ACC112 (cell line): ENCODE data around the gene LBX1.
A peak's percentile ranks its signal among the peaks of the same experiment; 100 is the strongest.

Source experiments
- H2AFZ ChIP-seq: fragments of 200-600 bp; sonication (generic); one replicate; pipeline ENCODE4 v1.6.0; 2017; ENCODE audit warnings: antibody characterized with exemption, low read length; ENCODE audit not compliant: unreplicated experiment
- H3K27ac ChIP-seq: fragments of 200-600 bp; sonication (generic); 2 replicates; pipeline ENCODE4 v1.5.1; 2014; ENCODE audit warnings: low read depth, mild to moderate bottlenecking, antibody characterized with exemption, low read length, moderate library complexity
- H3K27me3 ChIP-seq: fragments of 200-600 bp; sonication (generic); 2 replicates; pipeline ENCODE4 v1.6.1; 2014; ENCODE audit warnings: mild to moderate bottlenecking, antibody characterized with exemption, low read length, moderate library complexity, mixed read lengths; ENCODE audit not compliant: insufficient read depth
- H3K36me3 ChIP-seq: fragments of 200-600 bp; sonication (generic); 2 replicates; pipeline ENCODE4 v1.6.1; 2016; ENCODE audit warnings: mild to moderate bottlenecking, antibody characterized with exemption, low read length, moderate library complexity, mixed read lengths; ENCODE audit not compliant: insufficient read depth
- H3K4me1 ChIP-seq: fragments of 200-600 bp; sonication (generic); one replicate; pipeline ENCODE4 v1.6.1; 2016; ENCODE audit warnings: low read length, mixed read lengths; ENCODE audit not compliant: insufficient read depth, unreplicated experiment, control insufficient read depth
- H3K4me3 ChIP-seq: fragments of 200-600 bp; sonication (generic); 2 replicates; pipeline ENCODE4 v1.5.1; 2014; ENCODE audit warnings: mild to moderate bottlenecking, low read depth, low read length
- H3K79me2 ChIP-seq: fragments of 200-600 bp; sonication (generic); one replicate; pipeline ENCODE4 v1.6.0; 2016; ENCODE audit warnings: low read length; ENCODE audit not compliant: control insufficient read depth, unreplicated experiment, insufficient read depth

LBX1 gene

DNA sequence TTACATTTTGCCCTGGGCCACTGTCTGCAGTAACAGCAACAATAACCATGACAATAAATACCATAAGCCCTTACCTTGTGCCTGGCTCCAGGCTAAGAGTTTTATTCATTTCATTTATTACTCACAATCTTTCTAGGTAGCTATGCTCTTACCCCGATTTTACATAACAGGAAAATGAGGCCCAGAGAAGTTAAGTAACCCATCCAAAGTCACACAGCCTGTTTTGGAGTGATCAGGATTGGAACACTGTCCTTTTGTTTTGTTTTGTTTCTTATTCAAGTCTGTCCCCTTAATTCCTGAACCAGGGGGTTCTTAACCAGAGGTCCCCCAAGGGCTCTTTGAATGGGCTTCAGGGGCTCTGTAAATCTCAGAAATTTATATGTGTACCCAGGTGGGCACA is 4.2 kb upstream of the LBX1 start:
- Histone ChIP-seq H2AFZ (no peak overlapping the region), H3K4me3 (no peak overlapping the region), H3K36me3 (no peaks in the 10 kb centered on the region), H3K27ac (no peak overlapping the region), H3K27me3 (peaks cover 98% of the 10 kb centered on the region), H3K4me1 (peaks cover 5% of the 10 kb centered on the region), H3K79me2 (no peaks in the 10 kb centered on the region)

DNA sequence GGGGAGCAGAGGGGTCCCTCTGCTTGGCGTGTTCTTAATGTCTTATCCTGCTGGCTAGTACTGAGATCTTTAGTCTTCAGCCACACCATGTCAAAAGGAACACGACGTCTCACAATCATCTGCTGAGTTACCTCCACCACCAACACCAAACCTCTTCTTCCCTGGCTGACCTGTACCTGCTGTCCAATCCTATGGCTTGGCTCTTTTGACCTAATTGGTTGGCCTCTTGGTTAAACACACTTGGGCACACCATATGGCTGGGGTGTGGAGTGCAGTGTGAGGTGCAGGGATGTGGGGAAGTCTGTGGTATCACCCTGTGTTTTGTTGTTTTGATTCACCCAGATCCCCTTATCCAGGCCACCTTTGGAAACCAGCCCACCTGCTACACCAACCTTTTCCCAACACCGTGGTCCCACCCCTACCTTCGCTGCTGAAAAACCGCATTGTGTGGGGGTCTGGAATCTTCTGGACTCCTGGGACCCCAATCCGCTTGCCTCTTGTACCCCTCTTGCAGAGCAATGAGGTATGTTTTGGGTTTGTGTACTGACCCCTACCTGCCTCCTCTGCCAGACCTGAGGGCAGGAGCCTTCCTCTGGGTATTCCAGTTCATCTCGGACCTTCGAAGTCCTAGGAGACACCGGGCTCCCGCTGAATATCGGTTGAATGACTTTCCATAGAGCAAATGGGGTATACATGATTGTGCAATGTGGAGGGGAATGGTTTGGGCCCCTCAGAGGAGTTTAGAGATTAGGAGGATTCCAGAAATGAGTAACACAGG is 2.8 kb upstream of the LBX1 start:
- Histone ChIP-seq H3K4me3 (no peak overlapping the region), H3K27me3 (peaks cover 98% of the 10 kb centered on the region), H3K79me2 (no peaks in the 10 kb centered on the region), H3K27ac (no peak overlapping the region), H3K4me1 (peaks cover 5% of the 10 kb centered on the region), H3K36me3 (no peaks in the 10 kb centered on the region), H2AFZ (no peak overlapping the region)

DNA sequence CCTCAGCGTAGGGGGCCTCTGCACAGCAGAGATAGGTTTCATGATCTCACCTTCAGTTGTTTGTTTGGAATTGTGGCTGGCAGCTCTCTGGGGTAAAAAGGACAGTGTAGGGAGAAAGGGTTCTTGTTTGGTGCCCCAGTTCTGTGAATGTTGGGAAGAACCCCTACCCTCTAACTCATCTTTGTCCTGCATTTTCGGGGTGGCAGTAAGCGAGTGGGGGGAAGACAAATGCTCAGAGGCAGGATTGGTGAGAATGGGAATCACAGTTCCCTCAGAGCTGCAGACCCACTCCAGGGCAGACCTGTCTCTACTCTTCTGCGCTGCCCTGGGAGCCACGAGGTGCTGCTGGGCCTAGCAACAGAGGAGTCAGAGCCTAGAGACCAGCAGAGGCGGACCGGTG is 1.8 kb upstream of the LBX1 start:
- Histone ChIP-seq H3K36me3 (no peaks in the 10 kb centered on the region), H3K27ac (no peak overlapping the region), H3K79me2 (no peaks in the 10 kb centered on the region), H3K27me3 (peaks cover 98% of the 10 kb centered on the region), H2AFZ (no peak overlapping the region), H3K4me1 (peaks cover 5% of the 10 kb centered on the region), H3K4me3 (no peak overlapping the region)

DNA sequence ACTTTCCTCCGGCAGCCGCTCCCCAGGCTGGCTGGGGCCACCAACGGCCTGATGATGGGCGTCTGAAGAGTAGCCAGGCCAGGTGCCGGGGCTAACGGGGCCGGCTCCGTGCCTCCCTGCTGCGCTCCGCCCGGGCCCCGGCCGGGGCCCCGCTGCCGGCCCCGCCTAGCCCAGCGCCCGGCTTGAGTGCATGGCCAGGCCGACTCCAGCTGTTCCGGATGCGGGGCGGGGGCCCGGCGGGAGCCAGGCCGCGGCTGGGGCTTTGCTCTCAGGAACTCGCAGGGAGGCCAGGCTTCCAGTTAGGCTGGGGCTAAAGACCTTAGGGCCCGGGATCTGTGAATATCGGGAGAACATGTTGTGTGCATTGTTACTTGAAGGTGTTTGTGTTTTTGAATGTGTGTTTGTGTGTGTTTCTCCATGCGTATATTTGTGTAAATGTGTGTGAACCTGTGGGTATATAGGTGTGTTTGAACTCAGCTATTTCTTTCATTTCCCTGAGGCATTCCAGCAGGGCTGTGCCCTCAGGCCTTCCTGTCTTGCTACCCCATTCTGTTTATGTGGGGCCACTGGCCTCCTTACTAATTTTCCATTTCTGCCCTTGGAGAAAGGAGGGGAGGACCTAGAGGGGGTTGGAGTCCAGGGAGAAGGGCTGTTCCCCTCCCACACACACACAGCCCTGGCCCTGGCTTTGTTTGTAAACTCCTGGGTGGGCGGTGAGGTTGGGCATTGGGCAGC is 1.1 kb upstream of the LBX1 start:
- Histone ChIP-seq H3K27ac (no peak overlapping the region), H2AFZ (no peak overlapping the region), H3K27me3 (peaks cover 98% of the 10 kb centered on the region), H3K4me3 (no peak overlapping the region), H3K36me3 (no peaks in the 10 kb centered on the region), H3K4me1 (peaks cover 5% of the 10 kb centered on the region), H3K79me2 (no peaks in the 10 kb centered on the region)

DNA sequence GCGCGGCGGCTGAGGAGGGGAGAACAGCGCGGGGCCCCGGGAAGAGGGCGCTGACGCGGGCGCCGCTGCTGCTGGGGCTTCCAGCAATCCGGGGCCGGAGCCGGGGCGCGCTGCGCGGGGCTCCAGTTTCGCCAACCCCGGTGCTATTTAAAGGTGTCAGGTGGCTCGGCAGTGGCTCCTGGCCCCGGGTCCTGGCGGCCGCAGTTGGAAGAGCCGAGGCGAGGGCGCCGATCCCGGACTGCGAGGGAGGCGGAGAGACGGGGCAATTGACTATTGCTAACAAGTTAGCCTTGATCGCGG is 347 bp downstream of the LBX1 start:
- peaks cover 5% of the 10 kb centered on the region for H3K4me1 ChIP-seq
- no peaks in the 10 kb centered on the region for H3K36me3 ChIP-seq
- no peak overlapping the region for H2AFZ ChIP-seq
- peak overlapping the region; percentile 51 for H3K4me3 ChIP-seq
- H3K27ac ChIP-seq: no peak overlapping the region
- H3K79me2 ChIP-seq: no peaks in the 10 kb centered on the region
- peaks cover 100% of the 10 kb centered on the region for H3K27me3 ChIP-seq

GRCh38 chr10:101228153-101228965 is 904 bp downstream of the LBX1 start:
- Histone ChIP-seq H3K79me2 (no peaks in the 10 kb centered on the region), H2AFZ (no peak overlapping the region), H3K36me3 (no peaks in the 10 kb centered on the region), H3K27ac (no peak overlapping the region), H3K4me3 (no peak overlapping the region), H3K27me3 (peaks cover 100% of the 10 kb centered on the region), H3K4me1 (peaks cover 5% of the 10 kb centered on the region)

DNA sequence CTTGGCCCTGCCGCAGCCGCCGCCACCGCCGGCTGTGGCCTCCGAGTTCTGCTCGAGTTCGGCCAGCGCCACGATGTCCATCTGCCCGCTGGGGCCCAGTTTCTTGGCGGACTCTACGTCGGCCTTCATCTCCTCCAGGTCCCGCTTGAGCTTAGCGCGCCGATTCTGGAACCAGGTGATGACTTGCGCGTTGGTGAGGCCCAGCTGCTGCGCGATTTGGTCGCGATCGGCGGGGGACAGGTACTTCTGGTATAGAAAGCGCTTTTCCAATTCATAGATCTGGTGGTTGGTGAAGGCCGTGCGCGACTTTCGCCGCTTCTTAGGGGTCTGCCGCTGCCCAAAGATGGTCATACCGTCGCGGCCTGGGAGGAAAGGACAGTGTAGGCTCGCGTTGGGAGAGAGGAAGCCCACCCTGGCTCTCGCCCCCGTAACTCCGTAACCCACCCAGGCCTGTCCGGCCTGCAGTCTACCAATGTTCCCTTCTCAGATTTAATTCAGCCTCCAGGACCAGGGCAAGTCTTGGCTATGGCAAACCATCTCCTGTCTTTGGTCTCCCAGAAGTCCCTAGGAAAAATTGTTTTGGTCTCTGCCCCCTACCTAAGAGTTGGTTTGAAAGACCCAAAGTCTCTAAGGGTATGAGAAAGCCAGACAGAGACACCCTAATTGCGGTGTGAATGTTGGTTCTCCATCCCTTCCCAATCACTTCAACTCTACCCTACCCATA is 1.7 kb downstream of the LBX1 start:
- no peak overlapping the region for H2AFZ ChIP-seq
- no peak overlapping the region for H3K27ac ChIP-seq
- no peak overlapping the region for H3K4me3 ChIP-seq
- peaks cover 5% of the 10 kb centered on the region for H3K4me1 ChIP-seq
- H3K36me3 ChIP-seq: no peaks in the 10 kb centered on the region
- peaks cover 100% of the 10 kb centered on the region for H3K27me3 ChIP-seq
- no peaks in the 10 kb centered on the region for H3K79me2 ChIP-seq

DNA sequence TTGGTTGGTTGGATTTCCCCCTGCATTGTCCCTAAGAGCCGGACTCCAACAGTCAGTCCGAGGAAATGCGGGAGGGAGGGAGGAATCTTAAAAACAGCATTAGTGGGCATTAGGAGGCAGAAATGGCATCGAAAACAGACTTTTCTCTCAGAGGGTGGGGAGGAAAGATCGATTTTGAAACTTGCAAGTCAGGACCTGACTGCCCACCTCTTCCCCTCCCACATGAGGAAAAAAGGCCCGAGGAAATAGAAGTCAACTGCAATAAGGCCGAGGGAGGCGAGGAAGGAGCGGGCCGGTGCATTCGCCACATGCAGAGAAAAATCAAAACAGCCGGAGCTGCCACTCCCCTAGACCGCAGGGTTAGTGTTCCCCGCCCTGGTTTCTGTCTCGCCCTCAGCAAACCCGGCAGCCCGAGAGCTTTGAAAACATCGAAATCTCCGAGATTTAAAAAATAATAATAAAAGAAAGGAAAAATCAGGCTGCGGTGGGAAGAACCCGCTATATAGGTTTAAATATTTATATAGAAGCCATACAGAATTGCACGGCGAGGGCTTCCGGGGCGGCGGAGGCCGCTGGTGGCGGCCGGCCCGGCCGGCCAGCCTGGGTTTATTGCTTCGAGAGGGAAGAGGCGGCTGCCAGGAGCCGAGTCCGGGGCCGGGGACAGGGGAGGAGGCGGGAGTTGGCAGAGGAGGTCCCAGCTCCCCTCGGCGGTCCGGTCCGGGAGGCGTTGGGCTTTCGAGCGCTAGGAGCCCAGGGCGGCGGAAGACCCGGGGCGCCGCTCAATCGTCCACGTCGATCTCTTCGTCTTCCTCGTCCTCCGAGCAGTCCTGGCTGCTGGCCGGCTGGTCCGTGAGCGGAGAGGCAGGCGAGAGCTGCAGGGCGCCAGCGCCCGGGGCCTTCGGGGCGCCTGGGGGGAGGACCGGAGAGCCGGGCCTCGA is 2.5 kb downstream of the LBX1 start:
- peaks cover 5% of the 10 kb centered on the region for H3K4me1 ChIP-seq
- H3K27me3 ChIP-seq: peaks cover 100% of the 10 kb centered on the region
- no peaks in the 10 kb centered on the region for H3K79me2 ChIP-seq
- no peaks in the 10 kb centered on the region for H3K36me3 ChIP-seq
- no peak overlapping the region for H3K27ac ChIP-seq
- no peak overlapping the region for H3K4me3 ChIP-seq
- H2AFZ ChIP-seq: no peak overlapping the region

DNA sequence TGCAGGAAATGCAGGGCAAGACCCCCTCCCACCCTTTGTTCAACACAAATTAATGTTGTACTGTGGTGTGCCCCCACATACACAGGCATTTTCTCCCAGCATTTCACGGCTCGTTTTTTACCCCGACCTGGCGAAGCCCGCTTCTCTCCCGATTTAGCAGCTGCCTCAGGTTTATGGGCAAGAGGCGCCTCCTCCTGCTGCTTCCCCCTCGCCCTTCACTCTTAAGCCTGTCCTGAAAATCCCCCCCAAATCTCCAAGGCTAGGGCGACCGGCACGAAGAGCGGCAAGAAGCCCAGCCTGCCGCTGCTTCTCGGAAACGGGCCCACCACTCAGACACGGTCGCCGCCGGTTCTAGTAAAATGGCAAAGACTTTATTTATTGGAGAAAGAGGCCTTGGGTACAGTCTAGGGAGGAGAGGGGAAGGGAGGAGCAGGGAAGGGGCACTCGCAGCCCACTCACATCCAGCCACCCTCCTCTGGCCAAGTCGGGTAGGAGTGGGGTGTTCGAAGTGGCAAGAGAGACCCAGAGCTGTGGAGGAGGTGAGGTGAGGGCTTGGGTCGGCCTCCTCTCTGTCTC is 3.3 kb downstream of the LBX1 start:
- Histone ChIP-seq H3K27me3 (peaks cover 100% of the 10 kb centered on the region), H3K4me1 (peaks cover 5% of the 10 kb centered on the region), H3K4me3 (no peak overlapping the region; the same call in 1 of the 2 replicates), H2AFZ (no peak overlapping the region), H3K27ac (no peak overlapping the region), H3K36me3 (no peaks in the 10 kb centered on the region), H3K79me2 (no peaks in the 10 kb centered on the region)
